GM18909 (cell line): ENCODE data around the gene SLC25A10.
A peak's percentile ranks its signal among the peaks of the same experiment; 100 is the strongest.

ENCODE experiments used
- ATAC-seq: cut with Tn5 transposase; IDR thresholded peaks from one replicate; pipeline ENCODE4 v1.9.1; 2021; ENCODE audit warnings: mild to moderate bottlenecking; ENCODE audit not compliant: unreplicated experiment, poor library complexity

Gene SLC25A10

DNA sequence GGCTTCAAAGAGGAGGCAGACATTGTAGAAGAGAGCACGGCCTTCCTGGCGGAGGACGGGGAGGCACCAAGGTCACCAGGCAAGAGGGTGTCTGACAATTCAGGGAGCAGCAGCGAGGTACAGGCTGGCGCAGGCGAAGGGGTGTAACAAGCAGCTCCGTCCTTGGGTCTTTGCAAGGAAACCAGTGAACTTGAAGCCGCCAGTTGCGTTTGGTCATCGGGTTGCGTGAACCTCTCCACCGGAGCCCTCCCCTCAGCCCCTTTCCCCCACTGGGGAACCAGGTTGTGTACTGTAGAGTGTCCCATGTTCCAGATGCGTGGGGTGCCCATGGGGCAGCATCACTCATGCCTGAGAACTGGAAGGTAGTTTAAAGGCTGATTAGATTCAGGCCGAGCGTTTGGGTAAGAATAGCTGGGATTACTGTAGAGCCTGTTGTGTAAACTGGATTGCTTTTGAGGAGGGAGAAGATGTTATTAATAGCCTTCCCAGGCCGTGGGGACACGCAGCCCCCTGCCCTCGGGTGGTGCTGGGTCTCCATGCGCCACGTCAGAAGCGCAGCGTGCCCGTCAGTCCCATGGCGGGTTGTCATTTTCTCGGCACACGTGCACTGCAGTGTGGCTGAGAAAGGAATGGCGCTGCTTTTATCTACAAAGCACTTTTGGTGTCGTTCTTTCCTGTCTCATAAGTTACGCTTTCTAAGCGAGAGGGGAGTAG, 6.4 kb upstream of the SLC25A10 start:
- ATAC-seq, result no peak

DNA sequence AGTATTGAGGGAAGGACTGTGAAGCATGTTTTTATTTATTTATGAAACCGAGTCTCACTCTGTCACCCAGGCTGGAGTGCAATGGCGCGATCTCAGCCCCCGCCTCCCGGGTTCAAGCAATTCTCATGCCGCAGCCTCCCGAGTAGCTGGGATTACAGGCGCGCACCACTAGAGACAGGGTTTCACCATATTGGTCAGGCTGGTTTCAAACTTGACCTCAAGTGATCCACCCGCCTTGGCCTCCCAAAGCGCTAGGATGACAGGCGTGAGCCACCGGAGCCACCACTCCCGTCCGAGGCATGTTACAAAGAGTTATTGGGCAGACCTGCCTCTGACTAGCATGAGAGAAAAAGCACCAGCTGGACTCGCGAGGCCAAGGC, 5.9 kb upstream of the SLC25A10 start:
- no peak for ATAC-seq

DNA sequence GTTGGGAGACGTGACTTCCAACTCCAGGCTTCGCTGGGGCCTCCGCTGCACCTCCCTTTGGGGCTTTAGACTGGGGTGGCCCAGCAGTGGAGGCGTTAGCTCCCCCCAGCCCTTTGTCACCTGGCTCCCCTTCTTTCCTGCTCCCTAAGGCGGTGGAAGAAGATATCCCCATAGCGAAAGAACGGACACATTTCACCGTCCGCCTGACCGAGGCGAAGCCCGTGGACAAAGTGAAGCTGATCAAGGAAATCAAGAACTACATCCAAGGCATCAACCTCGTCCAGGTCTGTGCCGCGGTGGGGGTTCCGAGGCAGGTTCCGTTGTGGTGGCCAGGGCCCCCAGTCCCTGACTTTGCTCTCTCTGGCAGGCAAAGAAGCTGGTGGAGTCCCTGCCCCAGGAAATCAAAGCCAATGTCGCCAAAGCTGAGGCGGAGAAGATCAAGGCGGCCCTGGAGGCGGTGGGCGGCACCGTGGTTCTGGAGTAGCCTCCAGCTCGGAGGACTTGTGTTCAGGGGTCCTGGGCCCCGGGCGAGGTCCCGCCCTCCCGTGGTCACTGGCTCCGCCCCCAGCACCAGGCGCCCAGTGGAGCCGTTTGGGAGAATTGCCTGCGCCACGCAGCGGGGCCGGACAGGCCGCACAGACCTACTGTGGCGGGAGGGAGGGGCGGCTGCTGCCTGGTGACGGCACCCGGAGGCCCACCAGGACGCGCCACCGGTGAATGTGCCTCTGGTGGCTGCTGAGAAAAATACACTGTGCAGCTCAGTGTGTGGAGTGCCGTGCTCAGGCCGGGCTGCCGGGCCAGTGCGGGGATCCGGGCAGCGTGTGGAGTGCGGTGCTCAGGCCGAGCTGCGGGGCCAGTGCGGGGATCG, 5.1 kb upstream of the SLC25A10 start:
- no peak for ATAC-seq

DNA sequence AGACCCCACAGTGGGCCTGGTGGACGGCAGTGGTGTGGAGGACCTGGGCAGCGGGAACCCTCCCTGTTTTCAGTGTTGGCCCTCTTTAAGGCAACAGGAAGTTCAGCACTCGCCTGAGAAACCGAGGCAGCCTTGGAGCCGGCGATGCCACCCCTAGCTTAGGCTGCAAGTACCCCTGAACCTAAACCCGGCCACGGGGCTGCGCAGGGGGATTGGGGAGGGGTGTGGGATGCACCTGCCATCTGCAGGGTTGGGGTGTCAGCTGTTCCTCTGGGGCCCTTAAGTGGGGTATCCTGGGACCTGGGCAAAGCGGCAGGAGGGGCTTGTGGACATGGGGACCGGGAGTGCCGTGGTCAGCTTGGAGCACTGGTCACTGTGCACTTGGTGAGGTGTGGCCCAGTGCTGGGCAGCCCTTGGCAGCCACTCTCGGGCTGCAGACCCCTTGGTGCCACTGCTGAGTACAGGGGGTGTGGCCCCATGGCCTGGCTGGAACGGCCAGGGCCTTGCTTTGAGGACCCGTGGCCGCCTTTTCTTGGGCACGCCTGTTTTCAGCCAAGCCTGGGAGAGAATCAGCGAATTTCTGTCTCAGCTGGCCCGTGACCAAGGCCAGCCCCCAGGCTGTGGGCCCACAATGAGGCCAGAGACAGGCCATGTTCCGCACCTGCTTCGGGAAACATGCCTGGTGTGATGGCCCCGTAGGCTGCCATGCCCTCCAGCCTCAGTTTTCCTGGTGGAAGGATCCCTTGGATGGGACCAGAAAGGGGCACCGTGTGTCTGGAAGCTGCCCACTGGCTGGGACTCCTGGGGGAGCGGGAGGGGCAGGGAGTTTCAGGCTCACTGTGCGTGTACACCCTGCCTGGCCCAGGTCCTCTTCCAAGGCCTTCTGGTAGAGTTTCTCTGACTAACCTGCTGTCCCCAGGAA, 4.1 kb upstream of the SLC25A10 start:
- no peak for ATAC-seq

DNA sequence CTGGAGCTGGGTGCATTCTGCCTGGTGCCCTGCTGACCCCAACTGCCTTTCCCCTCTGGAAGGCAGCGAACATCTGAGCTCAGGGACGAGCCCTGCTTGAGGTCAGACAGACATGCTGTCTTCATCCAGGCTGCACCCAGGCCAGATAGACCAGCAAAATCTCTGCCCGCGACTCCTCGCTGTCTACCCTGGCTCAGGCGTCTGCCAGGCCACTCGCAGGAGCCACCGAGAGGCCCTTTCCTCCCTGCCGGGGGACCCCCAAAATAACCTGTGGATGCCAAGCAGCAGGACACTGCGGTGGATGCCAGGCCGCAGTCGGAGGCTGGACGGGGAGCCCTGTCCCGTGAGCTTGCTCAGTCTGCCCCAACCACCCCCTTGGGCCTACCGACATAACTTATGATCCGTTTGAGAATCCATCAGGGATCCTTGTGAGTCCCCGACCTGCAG, 3.3 kb upstream of the SLC25A10 start:
- no peak for ATAC-seq

DNA sequence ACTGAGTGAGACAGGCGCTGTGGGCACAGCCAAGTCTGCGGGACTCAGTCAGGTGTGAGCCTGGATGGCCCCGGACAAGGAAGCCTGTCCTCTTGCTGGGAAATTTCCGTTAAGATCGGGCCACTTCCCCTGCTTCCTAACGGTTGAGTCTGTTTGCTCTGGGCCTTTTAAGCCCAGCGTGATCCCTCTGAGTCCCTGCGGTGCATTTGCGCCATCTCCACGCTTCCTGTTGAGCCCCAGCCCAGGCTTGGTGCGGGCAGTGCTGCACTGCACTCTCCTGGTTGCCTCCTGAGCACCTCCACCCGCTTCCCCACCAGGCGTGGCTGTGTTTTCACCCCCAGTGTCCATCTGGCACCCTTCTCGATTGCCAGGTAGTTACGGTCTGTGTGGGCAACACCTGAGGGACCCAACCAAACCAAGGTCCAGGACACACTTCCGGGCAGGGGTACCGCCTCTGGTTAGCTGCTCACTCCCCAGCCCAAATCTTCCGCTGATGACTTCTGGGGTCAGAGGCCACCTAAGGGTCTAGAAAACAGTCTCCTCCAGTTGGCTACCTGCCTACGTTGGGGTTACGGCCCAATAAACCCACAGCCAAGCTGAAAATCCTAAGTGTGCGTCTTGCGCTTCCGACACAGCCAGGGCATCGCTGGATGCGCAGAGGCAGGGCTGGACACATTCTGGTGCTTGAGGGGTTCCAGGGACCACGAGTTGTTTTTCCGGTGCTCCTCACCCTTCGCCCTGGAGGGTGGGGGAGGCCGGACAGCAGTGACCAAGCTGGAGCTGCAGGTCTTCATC, 1.4 kb upstream of the SLC25A10 start:
- ATAC-seq, result no peak

DNA sequence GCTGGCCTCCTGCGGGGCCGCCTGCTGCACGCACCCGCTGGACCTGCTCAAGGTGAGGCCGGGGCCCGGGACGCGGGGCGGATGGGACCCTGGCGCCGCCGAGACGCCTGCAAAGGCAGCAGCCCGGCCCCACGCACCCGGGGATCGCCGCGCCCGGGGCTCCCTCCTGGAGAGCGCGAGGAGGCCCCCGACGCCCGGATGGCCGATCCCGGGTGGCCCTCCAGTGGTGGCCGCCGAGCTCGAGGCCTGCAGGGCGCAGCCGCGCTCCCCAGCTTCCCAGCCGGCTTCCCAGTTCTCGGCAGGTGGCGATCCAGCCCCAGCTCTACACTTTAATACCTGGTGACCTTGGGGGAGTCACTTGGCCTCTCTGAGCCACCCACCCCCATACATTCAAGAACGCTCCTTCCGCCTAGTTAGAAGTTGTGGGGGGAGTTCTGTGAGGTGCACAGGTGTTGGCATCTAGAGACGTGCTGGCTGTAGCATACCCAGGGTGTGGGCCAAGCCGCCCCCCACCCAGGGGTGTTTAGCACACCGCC, 452 bp downstream of the SLC25A10 start:
- ATAC-seq, result peak; percentile 6

DNA sequence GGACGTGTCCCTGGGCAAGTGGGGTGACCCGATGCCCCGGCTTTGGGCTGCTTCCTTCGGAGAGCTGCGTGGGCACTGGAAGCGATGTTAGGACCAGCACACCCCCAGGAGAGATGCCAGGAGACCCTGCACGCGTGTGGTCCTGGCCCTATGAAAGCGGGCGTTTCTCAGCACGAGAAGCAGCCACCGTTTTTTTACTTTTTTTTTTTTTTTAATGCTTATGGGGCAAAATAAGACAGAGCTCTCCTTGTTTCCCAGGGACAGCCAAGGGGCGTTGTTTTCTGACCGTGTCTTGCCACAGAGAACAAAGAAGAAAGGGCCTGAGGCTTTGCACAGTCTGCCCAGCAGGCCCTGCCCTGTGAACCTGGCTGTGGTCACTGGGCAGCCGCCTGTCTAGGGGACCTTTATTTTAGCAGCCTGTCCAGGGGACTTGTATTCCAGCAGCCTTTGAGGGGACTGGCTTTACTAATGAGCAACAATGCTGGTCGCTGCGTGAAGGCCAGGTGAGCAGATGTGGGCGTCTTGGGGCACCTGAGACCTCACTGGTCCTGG, 996 bp downstream of the SLC25A10 start:
- ATAC-seq, result no peak

DNA sequence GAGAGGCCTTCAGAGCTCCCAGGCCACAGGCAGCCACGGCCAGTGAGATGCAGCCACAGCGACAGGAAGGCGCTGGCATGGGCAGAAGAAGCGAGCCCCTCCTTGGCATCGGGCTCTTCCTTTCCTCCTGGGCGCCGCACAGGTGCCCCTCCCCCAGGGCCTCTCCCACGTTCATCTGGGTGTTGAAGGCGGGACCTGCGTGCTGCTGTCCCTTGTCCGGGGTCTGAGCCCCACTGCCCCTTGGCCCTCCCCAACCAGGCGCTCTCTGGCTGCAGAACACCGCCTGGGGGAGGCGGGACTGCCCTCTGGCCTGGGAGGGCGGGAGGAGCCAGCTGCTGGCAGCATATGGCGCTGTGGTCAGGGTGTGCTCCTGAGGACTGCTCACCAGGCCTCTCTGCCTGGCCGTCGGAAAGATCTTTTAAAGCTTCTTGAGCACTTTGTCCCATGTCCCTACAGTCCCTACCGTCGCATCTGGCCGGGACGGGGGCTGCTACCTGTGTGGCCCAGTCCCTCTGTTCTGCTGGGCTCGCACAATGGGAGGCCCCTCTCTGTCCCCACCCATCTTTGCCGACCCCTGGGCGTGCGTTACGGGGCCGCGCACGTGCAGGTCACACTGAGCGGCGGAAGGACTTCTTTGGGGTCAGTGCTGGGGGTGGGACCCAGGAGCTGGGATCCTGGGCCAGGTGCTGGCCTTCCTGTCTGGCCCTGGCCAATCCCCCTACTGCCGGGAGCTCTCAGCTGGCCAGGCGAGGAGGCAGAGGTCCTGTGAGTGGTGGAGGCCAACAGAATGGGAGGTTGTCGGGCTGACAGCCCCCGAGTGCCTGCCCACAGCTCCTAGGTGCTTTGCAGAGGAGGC, 1.7 kb downstream of the SLC25A10 start:
- no peak for ATAC-seq

DNA sequence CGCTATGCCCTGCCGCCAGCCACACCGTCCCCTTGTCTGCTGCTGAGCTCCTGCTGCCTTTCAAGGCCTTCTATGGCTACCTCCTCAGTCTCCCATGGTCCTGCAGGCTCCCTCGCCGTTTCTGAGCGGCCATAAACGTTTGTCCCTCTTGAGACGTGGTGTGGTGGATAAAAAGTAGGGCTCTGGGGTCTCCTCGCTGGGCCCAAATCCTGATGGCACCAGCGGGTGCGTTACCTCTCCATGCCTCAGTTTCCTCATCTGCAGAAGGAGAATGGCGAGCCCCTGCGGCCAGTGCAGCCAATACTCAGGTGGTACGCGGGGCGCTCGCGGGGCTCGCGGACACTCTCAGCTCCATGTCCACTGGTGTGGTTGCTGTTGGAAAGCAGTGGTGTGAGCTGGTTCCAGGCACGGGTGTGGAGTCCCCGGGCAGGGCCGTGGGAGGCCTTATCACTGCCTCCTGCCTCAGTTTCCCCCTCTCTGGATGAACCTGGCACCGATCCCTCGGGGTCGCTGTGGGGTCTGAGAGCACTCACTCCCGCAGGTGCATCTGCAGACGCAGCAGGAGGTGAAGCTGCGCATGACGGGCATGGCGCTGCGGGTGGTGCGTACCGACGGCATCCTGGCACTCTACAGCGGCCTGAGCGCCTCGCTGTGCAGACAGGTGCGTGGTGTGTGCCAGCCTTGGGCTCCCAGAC, 2.5 kb downstream of the SLC25A10 start:
- ATAC-seq, result no peak

DNA sequence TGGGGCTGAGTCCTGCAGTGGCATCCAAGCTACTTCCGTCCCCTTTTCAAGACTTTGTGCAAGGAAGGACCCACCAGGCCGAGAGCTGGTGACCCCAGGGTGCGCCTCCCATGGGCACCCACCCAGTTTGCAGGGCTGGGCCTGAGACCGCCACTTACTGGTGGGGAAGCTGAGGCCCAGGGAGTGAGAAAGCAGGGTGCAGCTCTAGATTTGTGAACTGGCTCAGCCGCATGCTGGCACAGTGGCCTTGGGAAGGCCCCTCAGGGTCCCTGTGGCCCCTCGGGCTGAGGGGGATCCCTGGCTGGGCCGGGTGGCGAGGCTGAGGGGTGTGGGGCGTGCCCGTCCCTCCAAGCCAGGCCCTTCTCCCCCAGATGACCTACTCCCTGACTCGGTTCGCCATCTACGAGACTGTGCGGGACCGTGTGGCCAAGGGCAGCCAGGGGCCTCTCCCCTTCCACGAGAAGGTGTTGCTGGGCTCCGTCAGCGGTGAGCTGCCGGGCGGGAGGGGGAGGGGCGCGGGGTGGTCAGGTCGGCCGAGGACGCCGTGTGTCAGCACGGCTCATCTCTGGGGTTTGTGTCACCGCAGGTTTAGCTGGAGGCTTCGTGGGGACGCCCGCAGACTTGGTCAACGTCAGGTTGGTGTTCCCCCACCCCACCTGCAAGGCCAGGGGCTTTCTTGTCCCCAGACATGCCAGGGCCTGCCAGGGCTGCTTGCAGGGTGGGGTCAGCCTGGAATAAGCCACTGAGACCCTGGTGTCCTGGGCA, 3.2 kb downstream of the SLC25A10 start:
- ATAC-seq, result no peak

DNA sequence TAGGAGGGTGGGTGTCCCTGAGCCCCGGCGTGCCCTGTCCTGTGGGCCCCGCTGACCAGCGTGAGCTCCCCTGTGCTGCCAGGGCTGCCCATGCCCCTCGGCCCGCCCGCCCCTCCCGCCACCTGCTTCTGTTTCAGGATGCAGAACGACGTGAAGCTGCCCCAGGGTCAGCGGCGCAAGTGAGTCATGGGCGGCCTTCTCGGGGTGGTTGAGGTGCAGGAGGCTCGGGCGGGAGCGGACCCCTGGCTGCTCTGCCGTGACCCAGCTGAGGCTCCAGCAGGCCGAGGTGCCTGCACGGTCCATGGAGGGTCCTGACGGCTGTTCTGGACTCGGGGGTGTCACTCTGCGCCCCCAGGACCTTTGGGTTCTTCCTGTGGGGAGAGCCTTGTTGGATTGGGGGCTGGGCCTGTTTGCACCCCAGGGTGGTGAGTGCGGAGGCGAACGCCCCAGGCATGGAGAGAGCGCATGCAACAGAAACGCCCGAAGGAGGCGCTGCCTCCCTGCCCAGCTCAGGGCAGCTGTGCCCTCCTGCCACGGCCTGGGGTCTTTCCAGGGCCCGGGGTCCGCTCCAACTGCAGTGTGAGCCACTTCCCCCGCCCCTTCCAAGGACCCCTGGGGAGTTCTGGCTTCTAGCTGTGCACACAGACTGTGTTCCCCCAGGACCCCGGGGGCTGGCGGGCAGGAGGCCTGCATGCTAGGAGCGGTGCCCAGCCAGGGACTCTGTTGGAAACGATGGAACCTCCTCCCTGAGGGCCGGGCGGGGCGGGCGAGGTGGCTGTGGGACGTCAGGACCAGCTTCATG, 4.0 kb downstream of the SLC25A10 start:
- ATAC-seq, result no peak

DNA sequence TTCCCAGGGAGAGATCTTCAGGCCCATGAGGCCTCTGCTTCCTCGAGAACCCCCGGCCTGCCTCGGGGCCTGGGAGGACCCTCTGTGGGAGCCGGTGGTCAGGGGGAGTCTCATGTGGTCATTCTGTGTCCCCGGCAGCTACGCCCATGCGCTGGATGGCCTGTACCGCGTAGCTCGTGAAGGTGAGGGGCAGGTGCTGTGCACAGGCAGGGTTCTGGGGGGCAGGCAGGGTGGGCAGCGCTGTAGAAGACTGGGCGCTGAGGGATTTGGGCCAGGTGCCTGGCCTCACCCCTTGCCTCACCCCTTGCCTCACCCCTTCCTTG, 4.6 kb downstream of the SLC25A10 start:
- no peak for ATAC-seq

DNA sequence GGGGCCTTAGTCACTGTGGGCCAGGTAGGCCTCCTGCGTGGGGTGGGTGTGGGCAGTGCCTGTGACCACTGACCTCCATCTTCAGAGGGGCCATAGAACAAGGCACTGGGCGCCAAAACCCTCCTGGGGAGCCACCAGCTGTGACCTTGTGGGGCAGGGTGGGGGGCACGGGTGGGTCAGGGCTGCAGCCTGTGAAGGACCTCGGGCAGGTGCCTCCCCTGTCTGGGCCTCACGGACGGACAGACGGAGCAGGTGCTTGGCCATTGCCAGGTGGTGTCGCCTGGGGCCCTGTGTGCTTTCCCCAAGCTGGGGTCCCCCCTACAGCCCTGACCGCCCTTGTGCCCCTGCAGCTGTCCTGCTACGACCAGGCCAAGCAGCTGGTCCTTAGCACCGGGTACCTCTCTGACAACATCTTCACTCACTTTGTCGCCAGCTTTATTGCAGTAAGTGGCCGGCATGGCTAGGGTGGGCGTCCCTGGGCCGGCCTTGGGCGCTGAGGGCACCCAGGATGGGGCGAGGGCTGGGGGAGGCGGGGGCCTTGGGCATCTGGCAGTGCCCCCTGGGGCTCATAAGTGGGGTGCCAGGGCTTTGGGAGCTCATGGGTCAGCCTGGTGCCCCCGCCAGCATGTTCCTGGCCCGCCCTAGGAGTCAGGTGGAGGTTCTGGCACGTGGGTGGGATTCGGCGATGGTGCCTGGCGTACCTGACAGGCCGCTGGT, 5.1 kb downstream of the SLC25A10 start:
- ATAC-seq, result no peak

DNA sequence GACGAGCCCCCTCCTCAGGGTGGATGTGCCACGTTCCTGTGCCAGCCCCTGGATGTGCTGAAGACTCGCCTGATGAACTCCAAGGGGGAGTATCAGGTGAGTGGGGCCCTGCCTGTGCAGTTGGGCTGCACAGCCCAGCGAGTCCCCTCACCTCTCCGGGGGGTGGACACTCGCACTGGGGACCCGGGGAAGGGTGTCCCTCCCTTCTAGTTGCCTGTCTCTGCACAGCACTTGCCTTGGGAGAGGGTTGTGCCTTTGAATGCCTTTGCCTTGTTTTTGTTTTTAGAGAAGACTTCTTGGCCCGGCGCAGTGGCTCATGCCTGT, 5.6 kb downstream of the SLC25A10 start:
- no peak for ATAC-seq
